Peyer's patch (tissue), 4 donors: ENCODE measurements around the gene TMEM258. TPM values are rescaled to one million over a fixed set of nuclear protein-coding genes. Genes with fewer than 3 reads are reported as not detected.

Experiments
- DNase-seq, 3 donors: peaks; one replicate each; pipeline ENCODE4 v3.0.0-alpha.2; 2017 to 2019
- H3K27ac ChIP-seq, 4 donors: fragments of 200-600 bp; sonication (generic); one replicate each; pipeline ENCODE4 v1.5.1; 2016 to 2019
- H3K27me3 ChIP-seq, 2 donors: fragments of 200-600 bp; sonication (generic); one replicate each; pipeline ENCODE4 v1.5.1; 2019
- H3K36me3 ChIP-seq, 3 donors: fragments of 200-600 bp; sonication (generic); one replicate each; pipeline ENCODE4 v1.5.1; 2016 to 2019
- H3K4me1 ChIP-seq, 4 donors: fragments of 200-600 bp; sonication (generic); one replicate each; pipeline ENCODE4 v1.5.1; 2016 to 2019
- H3K4me3 ChIP-seq, 4 donors: fragments of 200-600 bp; sonication (generic); 1 replicate in 3 of 4; 2 replicates in 1 of 4; pipeline ENCODE4 v1.5.1; 2016 to 2019; ENCODE audit warnings: mild to moderate bottlenecking in 1 of 4
- H3K9me3 ChIP-seq, 4 donors: fragments of 200-600 bp; sonication (generic); one replicate each; pipeline ENCODE4 v1.5.1; 2016 to 2019; ENCODE audit warnings: mild to moderate bottlenecking in 1 of 4
- CTCF ChIP-seq, 6 experiments: fragments of 450-650 bp in 4 of 6; fragments of 200-600 bp in 2 of 6; sonication (generic) in 1 of 6; IDR thresholded peaks; one replicate each; pipeline ENCODE4 v1.5.1; 2017 to 2019; ENCODE audit warnings: antibody characterized with exemption in 6 of 6, mild to moderate bottlenecking in 3 of 6, moderate library complexity in 1 of 6
- POLR2A ChIP-seq, 2 donors: fragments of 450-650 bp; IDR thresholded peaks; one replicate each; pipeline ENCODE4 v1.5.1; 2017; ENCODE audit warnings: antibody characterized with exemption in 2 of 2, mild to moderate bottlenecking in 2 of 2, moderate library complexity in 2 of 2
- total RNA-seq, 4 donors: library from RNA; depleted of rRNA; stranded (reverse); fragments of >200 nt; gene quantifications; one replicate each; pipeline ENCODE4 v1.1.0, GENCODE V29; 2016

The TMEM258 gene
- 10 to 100 TPM in 3 of 4 donors, not detected in 1; 28.7 to 34.7 (median 34.5) TPM for total RNA-seq

- Histone ChIP-seq H3K27me3 (no peaks in the 10 kb centered on the region), H3K4me3 (peak within 1 kb of the TSS; percentile 65 to 87 (median 80)), H3K9me3 (no peaks in the 10 kb centered on the region), H3K36me3 (peaks cover 0 to 30% (median 0%) of the 10 kb centered on the region in 3 donors), H3K27ac (peak within 1 kb of the TSS; percentile 91 to 95 (median 93)), H3K4me1 (peaks cover 0 to 18% (median 3%) of the 10 kb centered on the region in 4 donors)
- TF ChIP-seq POLR2A (IDR thresholded peaks at IDR 0.05) (peak; percentile 22 to 43), CTCF (IDR thresholded peaks at IDR 0.05) (peak in 3 of 6 experiments; percentile 33 to 42 (median 35))
- peak; percentile 90 to 95 (median 94) for DNase-seq
These were observed at the start of gene TMEM258, which contains the start of gene FEN1 for GRCh38 chr11:61792310-61793082. Gene TMEM258, minus strand, starts transcription at chr11:61792599. Its CDS starts 41 bp downstream, at chr11:61792558. Gene FEN1, plus strand, starts transcription at chr11:61792911. Its CDS starts 2,451 bp downstream, at chr11:61795362.

DNA sequence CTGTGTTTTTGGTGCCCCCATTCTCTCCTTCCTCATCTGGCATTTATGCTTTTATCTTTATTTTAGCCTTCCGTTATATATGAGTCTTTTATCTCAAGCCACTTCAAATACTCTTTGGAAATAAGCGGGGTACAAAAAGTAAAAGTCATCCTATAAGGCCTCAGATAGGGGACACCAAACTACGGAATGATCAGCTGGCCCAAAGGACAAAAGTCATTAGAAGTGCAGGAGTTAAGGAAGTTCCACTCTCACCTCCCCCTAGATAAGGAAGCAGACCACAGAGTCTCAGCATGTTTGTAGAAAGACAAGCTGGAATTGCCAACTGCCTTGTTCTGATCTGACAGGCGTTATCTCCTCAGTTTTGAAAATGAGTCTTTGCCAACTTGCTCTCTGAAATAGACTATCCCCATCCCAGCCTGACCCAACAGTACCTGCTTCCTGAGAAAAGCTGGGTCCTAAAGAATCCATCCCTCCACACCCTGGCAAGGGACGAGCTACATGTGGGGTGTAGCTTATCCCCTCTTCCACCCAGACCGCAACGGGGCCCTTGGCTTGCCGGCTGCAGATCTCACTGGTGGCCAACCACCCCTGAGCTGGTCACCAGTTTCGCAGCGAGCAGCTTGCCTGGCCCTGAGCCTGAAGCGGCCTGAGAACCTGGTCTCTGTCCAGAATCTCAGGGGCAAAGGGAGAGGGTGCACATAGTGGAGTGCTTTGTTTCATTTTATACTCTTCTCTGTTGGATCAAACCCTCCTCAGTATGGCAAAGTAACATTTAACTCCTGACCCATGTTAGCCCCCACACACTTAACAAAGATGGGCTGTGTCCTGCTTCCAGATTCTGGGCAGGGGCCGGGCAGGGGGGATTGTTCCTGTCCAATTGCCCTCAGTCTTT is 49.5 kb upstream of the TMEM258 start:
- no peak for TF ChIP-seq CTCF (IDR thresholded peaks at IDR 0.05)
- TF ChIP-seq POLR2A (IDR thresholded peaks at IDR 0.05), result no peak

GRCh38 chr11:61840371-61840770 is 48.0 kb upstream of the TMEM258 start:
- H3K27me3 ChIP-seq, result no peaks in the 10 kb centered on the region
- peaks cover 0 to 38% (median 0%) of the 10 kb centered on the region in 3 donors for H3K36me3 ChIP-seq
- TF ChIP-seq POLR2A (IDR thresholded peaks at IDR 0.05) (no peak), CTCF (IDR thresholded peaks at IDR 0.05) (no peak)
- H3K4me3 ChIP-seq, result no peak overlapping the region
- no peaks in the 10 kb centered on the region for H3K4me1 ChIP-seq
- H3K27ac ChIP-seq, result no peak overlapping the region
- DNase-seq, result no peak
- H3K9me3 ChIP-seq, result no peaks in the 10 kb centered on the region

More for the DNA sequence above, 49.5 kb upstream of the TMEM258 start:
- H3K4me1 ChIP-seq, result no peaks in the 10 kb centered on the region
- no peaks in the 10 kb centered on the region for H3K9me3 ChIP-seq
- H3K27me3 ChIP-seq, result no peaks in the 10 kb centered on the region
- peaks cover 0 to 38% (median 0%) of the 10 kb centered on the region in 3 donors for H3K36me3 ChIP-seq
- H3K27ac ChIP-seq, result peak overlapping the region in 1 of 4 donors; percentile 3
- DNase-seq, result no peak
- no peak overlapping the region for H3K4me3 ChIP-seq

- no peak for DNase-seq
- H3K27ac ChIP-seq, result no peak overlapping the region
- peaks cover 0 to 34% (median 0%) of the 10 kb centered on the region in 3 donors for H3K36me3 ChIP-seq
- TF ChIP-seq POLR2A (IDR thresholded peaks at IDR 0.05) (no peak), CTCF (IDR thresholded peaks at IDR 0.05) (no peak)
- peaks cover 0 to 6% (median under 1%) of the 10 kb centered on the region in 4 donors for H3K4me1 ChIP-seq
- no peaks in the 10 kb centered on the region for H3K9me3 ChIP-seq
- H3K27me3 ChIP-seq, result no peaks in the 10 kb centered on the region
- H3K4me3 ChIP-seq, result no peak overlapping the region
These were observed 47.3 kb upstream of the TMEM258 start for GRCh38 chr11:61839742-61840141.

GRCh38 chr11:61838921-61839320 is 46.5 kb upstream of the TMEM258 start:
- H3K4me1 ChIP-seq, result peaks cover 0 to 14% (median 3%) of the 10 kb centered on the region in 4 donors

More at GRCh38 chr11:61838921-61839320, 46.5 kb upstream of the TMEM258 start:
- no peak overlapping the region for H3K4me3 ChIP-seq
- no peak overlapping the region for H3K27ac ChIP-seq
- no peaks in the 10 kb centered on the region for H3K9me3 ChIP-seq
- TF ChIP-seq POLR2A (IDR thresholded peaks at IDR 0.05) (no peak), CTCF (IDR thresholded peaks at IDR 0.05) (no peak)
- no peaks in the 10 kb centered on the region for H3K27me3 ChIP-seq
- H3K36me3 ChIP-seq, result peaks cover 0 to 34% (median 0%) of the 10 kb centered on the region in 3 donors
- no peak for DNase-seq
